Karpas-422 (cell line): ENCODE results near the gene FBN1. TPM values are rescaled to one million over a fixed set of nuclear protein-coding genes. Genes with fewer than 3 reads are reported as not detected.

Experiments
- DNase-seq: peaks from one replicate; pipeline ENCODE4 v3.0.0-alpha.2; 2015
- H2AFZ ChIP-seq: fragments of 200-600 bp; sonication (generic); 2 replicates; pipeline ENCODE4 v1.6.1; 2014; ENCODE audit warnings: antibody characterized with exemption, low read length, mixed read lengths
- H3K27ac ChIP-seq: fragments of 200-600 bp; sonication (generic); 2 replicates; pipeline ENCODE4 v1.5.1; 2014; ENCODE audit warnings: mild to moderate bottlenecking, low read length, moderate library complexity
- H3K27me3 ChIP-seq: fragments of 200-600 bp; sonication (generic); 2 replicates; pipeline ENCODE4 v1.6.1; 2014; ENCODE audit warnings: low read length, mixed read lengths
- H3K36me3 ChIP-seq: fragments of 200-600 bp; sonication (generic); 2 replicates; pipeline ENCODE4 v1.6.1; 2014; ENCODE audit warnings: low read length, mixed read lengths; ENCODE audit not compliant: insufficient read depth
- H3K4me1 ChIP-seq: fragments of 200-600 bp; sonication (generic); 2 replicates; pipeline ENCODE4 v1.6.1; 2014; ENCODE audit warnings: mild to moderate bottlenecking, low read length, mixed read lengths
- H3K4me2 ChIP-seq: fragments of 200-600 bp; sonication (generic); 2 replicates; pipeline ENCODE4 v1.6.1; 2014; ENCODE audit warnings: low read length, low read depth, mild to moderate bottlenecking; ENCODE audit not compliant: poor library complexity, severe bottlenecking
- H3K4me3 ChIP-seq: fragments of 200-600 bp; sonication (generic); 2 replicates; pipeline ENCODE4 v1.5.1; 2014; ENCODE audit warnings: mild to moderate bottlenecking, antibody characterized with exemption, low read length, mixed read lengths
- H3K79me2 ChIP-seq: fragments of 200-600 bp; sonication (generic); 2 replicates; pipeline ENCODE4 v1.6.1; 2014; ENCODE audit warnings: mild to moderate bottlenecking, low read length, mixed read lengths
- H3K9ac ChIP-seq: fragments of 200-600 bp; sonication (generic); 2 replicates; pipeline ENCODE4 v1.6.0; 2014; ENCODE audit warnings: low read length
- H3K9me2 ChIP-seq: fragments of 200-600 bp; sonication (generic), shearing (Covaris generic); replicated peaks from 2 replicates; pipeline ENCODE4 v1.6.0; 2014; ENCODE audit warnings: mild to moderate bottlenecking, low read length, moderate library complexity; ENCODE audit not compliant: insufficient read depth
- H3K9me3 ChIP-seq: fragments of 300-700, 200-600 bp; sonication (generic); 2 replicates; pipeline ENCODE4 v1.6.1; 2014; ENCODE audit warnings: low read length, mixed read lengths
- H4K20me1 ChIP-seq: fragments of 200-600 bp; sonication (generic); 2 replicates; pipeline ENCODE4 v1.6.1; 2014; ENCODE audit warnings: mild to moderate bottlenecking, antibody characterized with exemption, low read length, low read depth; ENCODE audit not compliant: insufficient read depth
- total RNA-seq: library from RNA; depleted of rRNA; stranded (reverse); fragments of >200 nt; shearing (Covaris generic); gene quantifications from 2 replicates; pipeline ENCODE4 v1.2.3, GENCODE V29; 2014; ENCODE audit warnings: low replicate concordance

FBN1 gene
- total RNA-seq, 1 experiment from 2014 or later: 0.86 TPM

GRCh38 chr15:48607846-48608245, 37.7 kb downstream of the FBN1 start:
- Histone ChIP-seq H3K4me1 (no peaks in the 10 kb centered on the region), H3K4me3 (no peak overlapping the region), H3K4me2 (no peak overlapping the region), H3K79me2 (no peaks in the 10 kb centered on the region), H3K9me3 (no peaks in the 10 kb centered on the region), H2AFZ (no peak overlapping the region), H3K27ac (no peak overlapping the region), H3K36me3 (no peaks in the 10 kb centered on the region), H3K9ac (no peak overlapping the region), H3K9me2 (no peaks in the 10 kb centered on the region), H4K20me1 (no peaks in the 10 kb centered on the region), H3K27me3 (0 out of 2 replicates have a peak, but pooled peaks cover 3% of the 10 kb centered on the region)
- DNase-seq: no peak

DNA sequence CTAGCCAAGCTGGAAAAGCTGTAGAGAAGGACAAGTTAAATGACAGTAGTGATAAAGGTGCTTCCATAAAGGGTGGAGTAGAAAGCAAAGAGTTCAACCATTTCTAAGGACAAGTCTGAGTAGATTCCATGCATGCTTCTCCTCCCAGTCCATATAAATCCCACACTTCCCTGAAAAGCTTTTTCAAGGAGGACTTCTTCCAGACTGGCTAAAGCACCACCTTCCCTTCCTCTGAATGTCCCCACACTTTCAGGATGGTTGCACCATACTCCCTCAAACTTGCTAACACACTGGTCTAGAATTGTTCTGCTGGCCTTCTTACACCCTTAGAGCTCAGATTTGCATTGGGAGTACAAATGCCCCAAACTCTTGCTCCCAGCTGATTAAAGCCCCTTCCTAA, 40.9 kb downstream of the FBN1 start:
- Histone ChIP-seq H3K79me2 (no peaks in the 10 kb centered on the region), H3K27ac (no peak overlapping the region), H2AFZ (no peak overlapping the region), H3K4me3 (no peak overlapping the region), H3K9me2 (no peaks in the 10 kb centered on the region), H3K9me3 (no peaks in the 10 kb centered on the region), H3K9ac (no peak overlapping the region), H3K4me1 (no peaks in the 10 kb centered on the region), H4K20me1 (no peaks in the 10 kb centered on the region), H3K4me2 (no peak overlapping the region), H3K36me3 (no peaks in the 10 kb centered on the region), H3K27me3 (no peaks in the 10 kb centered on the region)
- no peak for DNase-seq

GRCh38 chr15:48603922-48604321, 41.6 kb downstream of the FBN1 start:
- H3K27ac ChIP-seq: no peak overlapping the region
- H2AFZ ChIP-seq: no peak overlapping the region
- H4K20me1 ChIP-seq: no peaks in the 10 kb centered on the region
- H3K27me3 ChIP-seq: no peaks in the 10 kb centered on the region
- DNase-seq: no peak
- H3K79me2 ChIP-seq: no peaks in the 10 kb centered on the region
- H3K9ac ChIP-seq: no peak overlapping the region
- H3K9me2 ChIP-seq: no peaks in the 10 kb centered on the region
- H3K9me3 ChIP-seq: no peaks in the 10 kb centered on the region
- no peak overlapping the region for H3K4me2 ChIP-seq
- H3K4me1 ChIP-seq: no peaks in the 10 kb centered on the region
- no peaks in the 10 kb centered on the region for H3K36me3 ChIP-seq
- no peak overlapping the region for H3K4me3 ChIP-seq

GRCh38 chr15:48603123-48603500, 42.4 kb downstream of the FBN1 start:
- no peaks in the 10 kb centered on the region for H3K9me2 ChIP-seq
- H4K20me1 ChIP-seq: no peaks in the 10 kb centered on the region
- H2AFZ ChIP-seq: no peak overlapping the region
- no peaks in the 10 kb centered on the region for H3K79me2 ChIP-seq
- H3K36me3 ChIP-seq: no peaks in the 10 kb centered on the region
- DNase-seq: no peak
- no peak overlapping the region for H3K4me3 ChIP-seq
- H3K27ac ChIP-seq: no peak overlapping the region
- no peaks in the 10 kb centered on the region for H3K4me1 ChIP-seq
- no peaks in the 10 kb centered on the region for H3K9me3 ChIP-seq
- H3K27me3 ChIP-seq: no peaks in the 10 kb centered on the region
- no peak overlapping the region for H3K9ac ChIP-seq
- H3K4me2 ChIP-seq: no peak overlapping the region

GRCh38 chr15:48602358-48603122, 43.0 kb downstream of the FBN1 start:
- DNase-seq: no peak
- no peak overlapping the region for H3K4me2 ChIP-seq

GRCh38 chr15:48601095-48601494, 44.4 kb downstream of the FBN1 start:
- H3K36me3 ChIP-seq: no peaks in the 10 kb centered on the region
- no peak for DNase-seq
- no peaks in the 10 kb centered on the region for H3K79me2 ChIP-seq
- no peaks in the 10 kb centered on the region for H3K4me1 ChIP-seq
- no peak overlapping the region for H3K4me2 ChIP-seq
- no peaks in the 10 kb centered on the region for H3K27me3 ChIP-seq
- no peak overlapping the region for H3K27ac ChIP-seq
- no peak overlapping the region for H3K4me3 ChIP-seq
- H4K20me1 ChIP-seq: no peaks in the 10 kb centered on the region
- H3K9me3 ChIP-seq: no peaks in the 10 kb centered on the region
- no peaks in the 10 kb centered on the region for H3K9me2 ChIP-seq
- H3K9ac ChIP-seq: no peak overlapping the region
- H2AFZ ChIP-seq: no peak overlapping the region

More at GRCh38 chr15:48602358-48603122, 43.0 kb downstream of the FBN1 start:
- H3K79me2 ChIP-seq: no peaks in the 10 kb centered on the region
- no peak overlapping the region for H3K4me3 ChIP-seq
- H3K36me3 ChIP-seq: no peaks in the 10 kb centered on the region
- no peak overlapping the region for H2AFZ ChIP-seq
- H4K20me1 ChIP-seq: no peaks in the 10 kb centered on the region
- H3K9ac ChIP-seq: no peak overlapping the region
- H3K4me1 ChIP-seq: no peaks in the 10 kb centered on the region
- no peaks in the 10 kb centered on the region for H3K9me3 ChIP-seq
- H3K9me2 ChIP-seq: no peaks in the 10 kb centered on the region
- no peak overlapping the region for H3K27ac ChIP-seq
- H3K27me3 ChIP-seq: no peaks in the 10 kb centered on the region

DNA sequence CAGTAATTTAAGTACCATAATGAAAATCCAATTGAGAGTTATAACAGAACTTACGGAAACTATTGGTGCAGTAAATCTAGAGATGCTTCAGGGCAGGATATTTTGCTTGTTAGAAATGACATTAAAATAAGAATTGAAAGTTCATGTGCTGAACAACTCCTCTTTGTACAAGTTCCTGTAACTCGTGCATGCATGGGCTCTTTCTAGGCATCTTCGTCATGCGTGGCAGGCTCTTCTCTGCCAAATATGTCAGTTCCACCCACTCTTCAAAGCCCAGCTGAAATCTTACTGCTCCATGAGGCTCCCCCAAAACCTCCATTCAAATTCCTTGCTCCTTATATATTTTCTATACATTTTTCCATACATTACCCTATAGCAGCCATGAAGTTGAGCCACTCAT, 48.7 kb downstream of the FBN1 start:
- Histone ChIP-seq H3K36me3 (no peaks in the 10 kb centered on the region), H3K79me2 (no peaks in the 10 kb centered on the region), H4K20me1 (no peaks in the 10 kb centered on the region), H3K9ac (no peak overlapping the region), H3K27ac (no peak overlapping the region), H2AFZ (no peak overlapping the region), H3K9me2 (no peaks in the 10 kb centered on the region), H3K27me3 (no peaks in the 10 kb centered on the region), H3K4me1 (no peaks in the 10 kb centered on the region), H3K9me3 (no peaks in the 10 kb centered on the region), H3K4me2 (no peak overlapping the region), H3K4me3 (no peak overlapping the region)
- DNase-seq: no peak

DNA sequence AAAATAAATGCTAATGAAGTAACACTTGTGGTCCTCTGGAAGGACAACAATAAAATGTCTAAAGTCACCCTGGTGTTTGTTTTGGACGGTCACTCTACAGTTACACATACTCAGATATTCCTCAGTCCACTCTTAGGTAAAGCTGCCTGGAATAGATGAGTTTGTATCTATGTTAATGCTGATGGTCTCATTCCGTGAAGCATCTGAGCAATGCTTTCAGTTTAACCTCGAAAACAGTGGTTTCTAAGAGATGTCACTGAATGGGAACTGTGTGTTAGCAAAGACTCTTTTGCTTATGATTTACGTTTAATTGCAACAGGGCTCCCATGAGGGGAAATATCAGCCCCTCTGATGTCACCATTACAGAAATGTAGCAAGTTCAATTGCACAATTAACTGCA, 49.1 kb downstream of the FBN1 start:
- no peaks in the 10 kb centered on the region for H4K20me1 ChIP-seq
- no peaks in the 10 kb centered on the region for H3K4me1 ChIP-seq
- H3K27me3 ChIP-seq: no peaks in the 10 kb centered on the region
- H3K4me2 ChIP-seq: no peak overlapping the region
- no peaks in the 10 kb centered on the region for H3K9me3 ChIP-seq
- H3K4me3 ChIP-seq: no peak overlapping the region
- no peaks in the 10 kb centered on the region for H3K9me2 ChIP-seq
- no peak overlapping the region for H2AFZ ChIP-seq
- no peak overlapping the region for H3K9ac ChIP-seq
- no peaks in the 10 kb centered on the region for H3K36me3 ChIP-seq
- no peak overlapping the region for H3K27ac ChIP-seq
- H3K79me2 ChIP-seq: no peaks in the 10 kb centered on the region
- no peak for DNase-seq
